CD4-positive, alpha-beta T cell treated with Interleukin-2 at 100 ng/mL for 4 hours (primary cell): ENCODE data around the gene ARFRP1.
"Not testable (repeated sequence)": the region's sequence is repeated elsewhere in the genome, so short reads cannot be mapped to it uniquely, and the experiment has no call there.

Experiments
- DNase-seq: peaks from one replicate; pipeline ENCODE4 v3.0.0-alpha.2; 2020; ENCODE audit warnings: low spot score

The ARFRP1 gene

GRCh38 chr20:63655249-63655648 is 52.5 kb downstream of the ARFRP1 start:
- DNase-seq = no peak

- DNase-seq = no peak
Measured at GRCh38 chr20:63653974-63654668, 53.7 kb downstream of the ARFRP1 start.

GRCh38 chr20:63653041-63653973 is 54.5 kb downstream of the ARFRP1 start, which contains the start of gene STMN3:
STMN3 (minus strand) TSS chr20:63653424; CDS start chr20:63653345, 79 bp downstream.
- DNase-seq = peak; percentile 66

GRCh38 chr20:63652192-63652980 is 55.4 kb downstream of the ARFRP1 start:
- DNase-seq = peak; percentile 18

- DNase-seq = peak; percentile 38
Measured at GRCh38 chr20:63651942-63652191, 55.9 kb downstream of the ARFRP1 start.

GRCh38 chr20:63650486-63650885 is 57.3 kb downstream of the ARFRP1 start:
- not testable (repeated sequence) for DNase-seq

- no peak for DNase-seq
Measured at GRCh38 chr20:63648895-63649589, 58.7 kb downstream of the ARFRP1 start.
